ENCODE measurements around the gene LMOD3. TPM values are rescaled to one million over a fixed set of nuclear protein-coding genes. Genes with fewer than 3 reads are reported as not detected.

The LMOD3 gene
- total RNA-seq (under 1 TPM; 0.18 to 0.26 TPM), polyA plus RNA-seq (ENCODE audit: insufficient read length in 6 of 6) (under 1 TPM; 0.17 to 0.33 (median 0.25) TPM)
- long read RNA-seq, donor 1: 0 reads
- long read RNA-seq, donor 2: 0 reads
- long read RNA-seq, donor 3: 0 reads
- long read RNA-seq, donor 4: 0 reads
- long read RNA-seq, donor 5: 0 reads
- long read RNA-seq, donor 6: 0 reads
- long read RNA-seq, donor 7: 0 reads
- long read RNA-seq, donor 8: 0 reads
- long read RNA-seq, donor 9: 0 reads
- long read RNA-seq, donor 10: 0 reads
- long read RNA-seq, donor 11: 0 reads
- long read RNA-seq, donor 12: 0 reads

- ATAC-seq (no peak), DNase-seq (peak in 1 of 4 donors; percentile 17)
- no peaks in the 10 kb centered on the region for H3K36me3 ChIP-seq
- H3K27me3 ChIP-seq: no peaks in the 10 kb centered on the region
- TF ChIP-seq CTCF (IDR thresholded peaks at IDR 0.05): no peak
- no peak within 1 kb of the TSS for H3K27ac ChIP-seq
- peaks cover 0 to 7% of the 10 kb centered on the region in 2 donors for H3K4me1 ChIP-seq
- intact Hi-C loops (cut with DNase I): no loop called here
- H3K9me3 ChIP-seq: no peaks in the 10 kb centered on the region
- H3K4me3 ChIP-seq: no peak within 1 kb of the TSS
Observed at GRCh38 chr3:69122403-69122802, at the start of gene LMOD3. Gene LMOD3 (minus strand): TSS chr3:69122595. CDS start chr3:69122386, 209 bp downstream.

GRCh38 chr3:69172058-69172457 lies 49.7 kb upstream of the LMOD3 start:
- intact Hi-C loops (cut with DNase I): no loop called here
- no peak for DNase-seq
- Histone ChIP-seq H3K4me1 (peaks cover 0 to 5% of the 10 kb centered on the region in 2 donors), H3K27ac (no peak overlapping the region), H3K4me3 (no peak overlapping the region), H3K9me3 (no peaks in the 10 kb centered on the region), H3K36me3 (peaks cover 0 to 60% of the 10 kb centered on the region in 2 donors), H3K27me3 (no peaks in the 10 kb centered on the region)
- TF ChIP-seq CTCF (IDR thresholded peaks at IDR 0.05): no peak
- ATAC-seq: no peak

GRCh38 chr3:69166446-69166845 lies 44.1 kb upstream of the LMOD3 start:
- Histone ChIP-seq H3K4me3 (no peak overlapping the region), H3K36me3 (peaks cover 0 to 15% of the 10 kb centered on the region in 2 donors), H3K27ac (no peak overlapping the region), H3K27me3 (no peaks in the 10 kb centered on the region), H3K9me3 (no peaks in the 10 kb centered on the region), H3K4me1 (no peaks in the 10 kb centered on the region)
- no peak for DNase-seq
- intact Hi-C loops (cut with DNase I): loop anchor here in 1 of 2 donors (10.0 kb wide), 1 partner anchor 138 kb away; no protein-coding TSS in a partner anchor
- TF ChIP-seq CTCF (IDR thresholded peaks at IDR 0.05): no peak
- no peak for ATAC-seq

GRCh38 chr3:69165744-69166143 lies 43.3 kb upstream of the LMOD3 start:
- Histone ChIP-seq H3K27ac (no peak overlapping the region), H3K4me3 (no peak overlapping the region), H3K27me3 (no peaks in the 10 kb centered on the region), H3K4me1 (no peaks in the 10 kb centered on the region), H3K36me3 (peaks cover 0 to 8% of the 10 kb centered on the region in 2 donors), H3K9me3 (no peaks in the 10 kb centered on the region)
- intact Hi-C loops (cut with DNase I): loop anchor here in 1 of 2 donors (10.0 kb wide), 1 partner anchor 139 kb away; no protein-coding TSS in a partner anchor
- ATAC-seq (no peak), DNase-seq (no peak)
- no peak for TF ChIP-seq CTCF (IDR thresholded peaks at IDR 0.05)

GRCh38 chr3:69164296-69164695 lies 41.9 kb upstream of the LMOD3 start:
- Histone ChIP-seq H3K27ac (no peak overlapping the region), H3K36me3 (peaks cover 0 to 1% of the 10 kb centered on the region in 2 donors), H3K9me3 (no peaks in the 10 kb centered on the region), H3K27me3 (no peaks in the 10 kb centered on the region), H3K4me1 (no peaks in the 10 kb centered on the region), H3K4me3 (no peak overlapping the region)
- ATAC-seq: no peak
- intact Hi-C loops (cut with DNase I): loop anchor here in 1 of 2 donors (5.0 to 10.0 kb wide), 3 partner anchors 141 to 508 kb away; no protein-coding TSS in a partner anchor
- TF ChIP-seq CTCF (IDR thresholded peaks at IDR 0.05): no peak
- DNase-seq: no peak

Measured in left lung (tissue), 14 donors.